RKO (cell line): ENCODE results near the gene GNPDA1.
"Not testable (repeated sequence)": the region's sequence is repeated elsewhere in the genome, so short reads cannot be mapped to it uniquely, and the experiment has no call there.

Experiments used
- DNase-seq: peaks from one replicate; pipeline ENCODE4 v3.0.0-alpha.2; 2016; ENCODE audit warnings: low spot score

Gene GNPDA1

GRCh38 chr5:142012792-142013388 lies at the start of gene GNPDA1:
GNPDA1 (minus strand) TSS chr5:142013027; CDS start chr5:142012035, 992 bp downstream.
- peak; percentile 90 for DNase-seq

GRCh38 chr5:142059304-142059940 lies 46.6 kb upstream of the GNPDA1 start:
- peak; percentile 35 for DNase-seq

- DNase-seq, result no peak
Observed at GRCh38 chr5:142057697-142058056, 44.9 kb upstream of the GNPDA1 start.

- no peak for DNase-seq
Observed at GRCh38 chr5:142056816-142057696, 44.2 kb upstream of the GNPDA1 start.

- no peak for DNase-seq
Observed at GRCh38 chr5:142055301-142055700, 42.5 kb upstream of the GNPDA1 start.

- peak; percentile 54 for DNase-seq
Observed at GRCh38 chr5:142053426-142054151, 40.8 kb upstream of the GNPDA1 start.

- DNase-seq, result not testable (repeated sequence)
Observed at GRCh38 chr5:142052026-142052425, 39.2 kb upstream of the GNPDA1 start.

DNA sequence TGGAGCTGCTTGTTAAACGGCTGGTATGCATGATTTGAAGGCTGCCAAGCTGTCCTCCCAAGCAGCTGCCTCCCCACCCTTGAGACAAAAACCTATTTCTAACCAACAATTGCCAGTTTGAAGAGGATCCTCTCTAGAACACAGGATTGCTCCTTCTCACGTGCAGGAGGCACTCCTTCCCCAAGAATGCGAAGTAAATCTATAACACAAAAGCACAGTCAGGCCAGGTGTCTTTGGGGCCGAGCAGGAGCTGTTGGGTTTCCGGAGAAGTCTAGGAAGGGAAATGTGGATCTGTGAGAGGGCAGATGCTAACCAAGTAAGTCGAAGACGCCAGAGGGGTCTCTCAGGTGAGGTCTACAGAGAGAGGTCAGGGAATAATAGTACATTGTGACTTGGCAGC lies 35.4 kb upstream of the GNPDA1 start:
- DNase-seq, result no peak

DNA sequence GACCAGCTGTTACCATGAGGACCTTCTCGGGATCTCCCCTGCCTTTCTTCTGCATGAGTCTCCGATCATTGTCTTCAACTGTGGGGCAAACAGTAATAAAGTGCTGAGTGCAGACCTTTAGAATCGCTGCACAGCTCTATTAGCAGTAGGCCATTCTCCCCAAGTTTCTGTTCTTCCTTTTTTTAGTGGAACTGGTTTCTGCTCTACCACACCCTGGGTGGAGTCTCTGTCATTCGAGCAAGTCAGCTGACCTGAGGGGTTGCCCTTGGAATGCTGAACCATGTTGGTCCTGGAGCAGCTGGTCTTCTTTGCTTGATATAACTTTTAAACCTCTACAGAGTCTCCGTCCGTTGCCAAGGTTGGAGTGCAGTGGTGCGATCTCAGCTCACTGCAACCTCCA lies 33.4 kb upstream of the GNPDA1 start:
- DNase-seq, result no peak

- not testable (repeated sequence) for DNase-seq
Observed at GRCh38 chr5:142040881-142041280, 28.1 kb upstream of the GNPDA1 start.

- DNase-seq, result no peak
Observed at GRCh38 chr5:142040285-142040684, 27.5 kb upstream of the GNPDA1 start.

GRCh38 chr5:142038735-142039134 lies 25.9 kb upstream of the GNPDA1 start:
- no peak for DNase-seq

DNA sequence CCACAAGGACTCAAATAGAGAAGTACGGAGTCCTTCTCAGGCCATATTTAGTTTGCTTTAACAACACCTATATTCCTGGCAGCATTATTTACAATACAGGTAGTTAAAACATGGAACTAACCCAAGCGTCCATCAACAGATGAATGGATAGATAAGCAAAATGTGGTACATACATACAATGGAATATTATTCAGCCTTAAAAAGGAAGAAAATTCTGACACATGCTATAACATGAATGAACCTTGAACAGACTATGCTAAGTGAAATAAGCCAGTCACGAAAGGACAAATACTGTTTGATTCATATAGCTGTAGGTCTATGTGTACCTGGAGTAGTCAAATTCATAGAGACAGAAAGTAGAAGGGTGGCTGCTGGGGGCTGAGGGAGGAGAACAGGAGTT lies 24.8 kb upstream of the GNPDA1 start:
- DNase-seq, result not testable (repeated sequence)

GRCh38 chr5:142036918-142037317 lies 24.1 kb upstream of the GNPDA1 start:
- no peak for DNase-seq

GRCh38 chr5:142034994-142035393 lies 22.2 kb upstream of the GNPDA1 start:
- DNase-seq, result no peak

DNA sequence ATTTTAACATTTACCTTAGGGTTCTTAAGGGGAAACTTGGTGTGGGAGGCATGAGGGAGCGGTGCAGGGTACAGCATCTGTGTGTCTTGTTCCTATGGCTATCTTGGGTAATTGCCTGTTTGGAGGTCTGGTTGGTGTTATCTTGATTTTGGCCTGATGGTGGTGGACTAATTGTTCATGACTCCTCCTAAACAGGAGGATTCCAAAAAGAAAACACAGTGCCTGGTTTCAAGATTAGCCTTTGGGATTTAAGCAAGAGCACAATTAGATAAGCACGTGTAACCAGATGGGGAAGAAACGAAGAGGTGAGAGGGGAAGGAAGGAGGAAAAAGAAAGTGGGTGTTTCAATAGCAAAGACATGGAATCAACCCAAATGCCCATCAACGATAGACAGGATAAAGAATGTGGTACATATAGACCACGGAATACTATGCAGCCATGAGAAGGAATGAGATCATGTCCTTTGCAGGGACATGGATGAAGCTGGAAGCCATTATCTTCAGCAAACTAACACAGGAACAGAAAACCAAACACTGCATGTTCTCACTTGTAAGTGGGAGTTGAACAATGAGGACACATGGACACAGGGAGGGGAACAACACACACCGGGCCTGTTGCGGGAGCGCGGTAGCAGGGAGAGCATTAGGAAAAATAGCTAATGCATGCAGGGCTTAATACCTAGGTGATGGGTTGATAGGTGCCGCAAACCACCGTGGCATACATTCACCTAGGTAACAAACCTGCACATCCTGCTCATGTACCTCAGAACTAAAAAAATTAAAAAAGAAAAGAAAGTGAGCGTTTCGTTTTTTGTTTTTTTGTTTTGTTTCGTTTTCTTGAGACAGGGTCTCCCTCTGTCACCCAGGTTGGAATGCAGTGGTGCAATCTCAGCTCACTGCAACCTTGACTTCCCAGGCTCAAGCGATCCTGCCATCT lies 21.1 kb upstream of the GNPDA1 start:
- DNase-seq, result not testable (repeated sequence)

- no peak for DNase-seq
Observed at GRCh38 chr5:142032747-142033631, 20.2 kb upstream of the GNPDA1 start.

GRCh38 chr5:142032150-142032549 lies 19.3 kb upstream of the GNPDA1 start:
- no peak for DNase-seq

DNA sequence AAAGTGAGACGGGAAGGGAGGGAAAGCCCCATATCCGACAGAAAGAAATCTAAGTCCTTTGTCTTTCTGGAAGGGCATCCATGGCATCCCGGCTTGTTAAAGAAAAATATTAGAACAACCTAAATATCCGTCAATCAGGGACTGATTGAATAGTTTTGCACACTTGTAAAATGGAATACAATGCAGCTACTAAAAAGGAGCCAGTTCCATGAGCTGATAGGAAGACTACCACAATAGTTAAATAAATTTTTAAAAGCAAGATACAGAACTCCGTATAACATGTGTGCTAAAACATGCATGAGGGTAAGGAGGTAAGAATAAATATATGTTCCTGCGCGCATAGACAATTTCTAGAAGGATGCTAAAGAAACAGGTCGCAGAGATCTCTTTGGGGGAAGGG lies 12.8 kb upstream of the GNPDA1 start:
- DNase-seq, result no peak

GRCh38 chr5:142024771-142025304 lies 12.0 kb upstream of the GNPDA1 start:
- peak; percentile 97 for DNase-seq
